ENCODE measurements around the gene DNAH14.

DNAH14 gene

DNA sequence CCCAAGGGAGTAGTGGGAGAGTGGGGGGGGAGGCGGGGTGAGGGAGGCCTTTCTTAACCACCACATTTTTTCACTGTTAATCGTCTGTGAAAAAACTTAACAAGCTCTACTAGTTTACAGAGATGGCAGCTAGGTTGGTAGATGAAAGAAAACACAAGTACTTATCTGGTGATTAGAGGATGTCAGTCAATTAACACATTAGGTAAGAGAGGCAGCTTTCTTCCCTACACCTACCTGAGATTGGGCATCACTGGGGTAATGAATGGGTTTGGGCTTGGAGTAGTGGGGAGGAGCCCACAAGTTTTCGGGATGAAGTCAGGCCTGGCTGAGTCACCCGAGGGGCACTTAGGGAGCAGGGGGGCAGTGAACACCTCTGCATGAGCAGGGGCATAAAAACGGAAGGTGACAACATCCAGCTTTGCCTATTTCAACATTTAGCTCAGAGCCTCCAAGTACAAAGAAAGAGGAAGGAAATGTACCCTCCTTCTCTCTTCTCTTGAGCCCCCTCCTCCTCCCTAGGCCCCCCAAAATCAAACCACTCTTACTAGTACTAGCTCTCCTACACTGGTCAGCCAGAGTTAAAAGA, 495.8 kb downstream of the DNAH14 start (continued):
- TF ChIP-seq, protein P1, sequence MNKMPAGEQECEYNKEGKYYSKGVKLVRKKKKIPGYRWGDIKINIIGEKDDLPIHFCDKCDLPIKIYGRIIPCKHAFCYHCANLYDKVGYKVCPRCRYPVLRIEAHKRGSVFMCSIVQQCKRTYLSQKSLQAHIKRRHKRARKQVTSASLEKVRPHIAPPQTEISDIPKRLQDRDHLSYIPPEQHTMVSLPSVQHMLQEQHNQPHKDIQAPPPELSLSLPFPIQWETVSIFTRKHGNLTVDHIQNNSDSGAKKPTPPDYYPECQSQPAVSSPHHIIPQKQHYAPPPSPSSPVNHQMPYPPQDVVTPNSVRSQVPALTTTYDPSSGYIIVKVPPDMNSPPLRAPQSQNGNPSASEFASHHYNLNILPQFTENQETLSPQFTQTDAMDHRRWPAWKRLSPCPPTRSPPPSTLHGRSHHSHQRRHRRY (tag by site-specific recombination; IDR thresholded peaks at IDR 0.05): no peak
- TF ChIP-seq ZNF214 (tag by site-specific recombination; IDR thresholded peaks at IDR 0.05; ENCODE audit: borderline replicate concordance) (no peak), MYNN (tag by site-specific recombination; IDR thresholded peaks at IDR 0.05; ENCODE audit: borderline replicate concordance) (no peak), IKZF3 (tag by site-specific recombination; IDR thresholded peaks at IDR 0.05) (peak; percentile 76), ZNF221 (tag by site-specific recombination; IDR thresholded peaks at IDR 0.05; ENCODE audit: borderline replicate concordance) (no peak), ZNF174 (tag by site-specific recombination; IDR thresholded peaks at IDR 0.05) (no peak), ZNF335 (tag by site-specific recombination; conservative IDR thresholded peaks at IDR 0.05) (peak; percentile 55; the same call in 1 of the 2 replicates), HOXA7 (CRISPR knock-in tag; IDR thresholded peaks at IDR 0.05; ENCODE audit: borderline replicate concordance) (no peak), ZNF24 (tag by site-specific recombination; IDR thresholded peaks at IDR 0.05) (peak; percentile 92), ZNF777 (tag by site-specific recombination; IDR thresholded peaks at IDR 0.05; ENCODE audit: borderline replicate concordance) (no peak), ZNF529 (tag by site-specific recombination; IDR thresholded peaks at IDR 0.05; ENCODE audit: insufficient replicate concordance) (no peak), ZNF2 (tag by site-specific recombination; IDR thresholded peaks at IDR 0.05) (peak; percentile 9; the same call in 1 of the 2 replicates), HOXC10 (CRISPR knock-in tag; IDR thresholded peaks at IDR 0.05) (no peak), KLF9 (tag by site-specific recombination; IDR thresholded peaks at IDR 0.05; ENCODE audit: low read depth) (no peak), REPIN1 (tag by site-specific recombination; IDR thresholded peaks at IDR 0.05; ENCODE audit: low read depth) (no peak), EGR2 (tag by site-specific recombination; IDR thresholded peaks at IDR 0.05; ENCODE audit: low read depth) (peak; percentile 84), ZBTB8A (tag by site-specific recombination; IDR thresholded peaks at IDR 0.05) (peak; percentile 47), BCL11B (tag by site-specific recombination; IDR thresholded peaks at IDR 0.05; ENCODE audit: low read depth) (no peak), ZNF248 (tag by site-specific recombination; IDR thresholded peaks at IDR 0.05) (no peak), OSR2 (tag by site-specific recombination; IDR thresholded peaks at IDR 0.05) (peak; percentile 88), ZNF416 (tag by site-specific recombination; IDR thresholded peaks at IDR 0.05) (no peak), ZIC2 (tag by site-specific recombination; IDR thresholded peaks at IDR 0.05) (0 out of 2 replicates have a peak, but pooled peaks have one; percentile 24), WT1 (tag by site-specific recombination; IDR thresholded peaks at IDR 0.05) (peak; percentile 93), ZNF837 (tag by site-specific recombination; IDR thresholded peaks at IDR 0.05) (no peak), ZNF791 (tag by site-specific recombination; IDR thresholded peaks at IDR 0.05) (0 out of 2 replicates have a peak, but pooled peaks have one; percentile 17), ZNF747 (tag by site-specific recombination; IDR thresholded peaks at IDR 0.05) (no peak), TCF7L2 (IDR thresholded peaks at IDR 0.05; ENCODE audit: borderline replicate concordance, low read depth, low read length) (peak; percentile 46; the same call in 1 of the 2 replicates), ZNF792 (tag by site-specific recombination; IDR thresholded peaks at IDR 0.05) (no peak), ZFP41 (tag by site-specific recombination; IDR thresholded peaks at IDR 0.05; ENCODE audit: borderline replicate concordance) (no peak), ZNF292 (tag by site-specific recombination; IDR thresholded peaks at IDR 0.05; ENCODE audit: borderline replicate concordance, low read depth) (no peak)
- TF ChIP-seq, protein P2, sequence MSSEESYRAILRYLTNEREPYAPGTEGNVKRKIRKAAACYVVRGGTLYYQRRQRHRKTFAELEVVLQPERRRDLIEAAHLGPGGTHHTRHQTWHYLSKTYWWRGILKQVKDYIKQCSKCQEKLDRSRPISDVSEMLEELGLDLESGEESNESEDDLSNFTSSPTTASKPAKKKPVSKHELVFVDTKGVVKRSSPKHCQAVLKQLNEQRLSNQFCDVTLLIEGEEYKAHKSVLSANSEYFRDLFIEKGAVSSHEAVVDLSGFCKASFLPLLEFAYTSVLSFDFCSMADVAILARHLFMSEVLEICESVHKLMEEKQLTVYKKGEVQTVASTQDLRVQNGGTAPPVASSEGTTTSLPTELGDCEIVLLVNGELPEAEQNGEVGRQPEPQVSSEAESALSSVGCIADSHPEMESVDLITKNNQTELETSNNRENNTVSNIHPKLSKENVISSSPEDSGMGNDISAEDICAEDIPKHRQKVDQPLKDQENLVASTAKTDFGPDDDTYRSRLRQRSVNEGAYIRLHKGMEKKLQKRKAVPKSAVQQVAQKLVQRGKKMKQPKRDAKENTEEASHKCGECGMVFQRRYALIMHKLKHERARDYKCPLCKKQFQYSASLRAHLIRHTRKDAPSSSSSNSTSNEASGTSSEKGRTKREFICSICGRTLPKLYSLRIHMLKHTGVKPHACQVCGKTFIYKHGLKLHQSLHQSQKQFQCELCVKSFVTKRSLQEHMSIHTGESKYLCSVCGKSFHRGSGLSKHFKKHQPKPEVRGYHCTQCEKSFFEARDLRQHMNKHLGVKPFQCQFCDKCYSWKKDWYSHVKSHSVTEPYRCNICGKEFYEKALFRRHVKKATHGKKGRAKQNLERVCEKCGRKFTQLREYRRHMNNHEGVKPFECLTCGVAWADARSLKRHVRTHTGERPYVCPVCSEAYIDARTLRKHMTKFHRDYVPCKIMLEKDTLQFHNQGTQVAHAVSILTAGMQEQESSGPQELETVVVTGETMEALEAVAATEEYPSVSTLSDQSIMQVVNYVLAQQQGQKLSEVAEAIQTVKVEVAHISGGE (tag by site-specific recombination; conservative IDR thresholded peaks at IDR 0.05; ENCODE audit: low read depth): 0 out of 2 replicates have a peak, but pooled peaks have one; percentile 17
- TF ChIP-seq, protein P3, sequence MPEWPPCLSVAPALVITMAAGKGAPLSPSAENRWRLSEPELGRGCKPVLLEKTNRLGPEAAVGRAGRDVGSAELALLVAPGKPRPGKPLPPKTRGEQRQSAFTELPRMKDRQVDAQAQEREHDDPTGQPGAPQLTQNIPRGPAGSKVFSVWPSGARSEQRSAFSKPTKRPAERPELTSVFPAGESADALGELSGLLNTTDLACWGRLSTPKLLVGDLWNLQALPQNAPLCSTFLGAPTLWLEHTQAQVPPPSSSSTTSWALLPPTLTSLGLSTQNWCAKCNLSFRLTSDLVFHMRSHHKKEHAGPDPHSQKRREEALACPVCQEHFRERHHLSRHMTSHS (tag by site-specific recombination; IDR thresholded peaks at IDR 0.05): no peak
- TF ChIP-seq, protein P4, sequence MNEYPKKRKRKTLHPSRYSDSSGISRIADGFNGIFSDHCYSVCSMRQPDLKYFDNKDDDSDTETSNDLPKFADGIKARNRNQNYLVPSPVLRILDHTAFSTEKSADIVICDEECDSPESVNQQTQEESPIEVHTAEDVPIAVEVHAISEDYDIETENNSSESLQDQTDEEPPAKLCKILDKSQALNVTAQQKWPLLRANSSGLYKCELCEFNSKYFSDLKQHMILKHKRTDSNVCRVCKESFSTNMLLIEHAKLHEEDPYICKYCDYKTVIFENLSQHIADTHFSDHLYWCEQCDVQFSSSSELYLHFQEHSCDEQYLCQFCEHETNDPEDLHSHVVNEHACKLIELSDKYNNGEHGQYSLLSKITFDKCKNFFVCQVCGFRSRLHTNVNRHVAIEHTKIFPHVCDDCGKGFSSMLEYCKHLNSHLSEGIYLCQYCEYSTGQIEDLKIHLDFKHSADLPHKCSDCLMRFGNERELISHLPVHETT (tag by site-specific recombination; IDR thresholded peaks at IDR 0.05): peak; percentile 68; the same call in 1 of the 2 replicates
- TF ChIP-seq, protein P5, sequence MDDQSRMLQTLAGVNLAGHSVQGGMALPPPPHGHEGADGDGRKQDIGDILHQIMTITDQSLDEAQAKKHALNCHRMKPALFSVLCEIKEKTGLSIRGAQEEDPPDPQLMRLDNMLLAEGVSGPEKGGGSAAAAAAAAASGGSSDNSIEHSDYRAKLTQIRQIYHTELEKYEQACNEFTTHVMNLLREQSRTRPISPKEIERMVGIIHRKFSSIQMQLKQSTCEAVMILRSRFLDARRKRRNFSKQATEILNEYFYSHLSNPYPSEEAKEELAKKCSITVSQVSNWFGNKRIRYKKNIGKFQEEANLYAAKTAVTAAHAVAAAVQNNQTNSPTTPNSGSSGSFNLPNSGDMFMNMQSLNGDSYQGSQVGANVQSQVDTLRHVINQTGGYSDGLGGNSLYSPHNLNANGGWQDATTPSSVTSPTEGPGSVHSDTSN (CRISPR knock-in tag; IDR thresholded peaks at IDR 0.05): no peak
